Measurements from ENCODE around the gene PAK4. TPM values are rescaled to one million over a fixed set of nuclear protein-coding genes. Genes with fewer than 3 reads are reported as not detected.

The PAK4 gene
- polyA plus RNA-seq, 5 donors, result 32.3 to 71.0 (median 52.4) TPM

GRCh38 chr19:39160889-39161672, 35.5 kb downstream of the PAK4 start:
- no peak for DNase-seq

DNA sequence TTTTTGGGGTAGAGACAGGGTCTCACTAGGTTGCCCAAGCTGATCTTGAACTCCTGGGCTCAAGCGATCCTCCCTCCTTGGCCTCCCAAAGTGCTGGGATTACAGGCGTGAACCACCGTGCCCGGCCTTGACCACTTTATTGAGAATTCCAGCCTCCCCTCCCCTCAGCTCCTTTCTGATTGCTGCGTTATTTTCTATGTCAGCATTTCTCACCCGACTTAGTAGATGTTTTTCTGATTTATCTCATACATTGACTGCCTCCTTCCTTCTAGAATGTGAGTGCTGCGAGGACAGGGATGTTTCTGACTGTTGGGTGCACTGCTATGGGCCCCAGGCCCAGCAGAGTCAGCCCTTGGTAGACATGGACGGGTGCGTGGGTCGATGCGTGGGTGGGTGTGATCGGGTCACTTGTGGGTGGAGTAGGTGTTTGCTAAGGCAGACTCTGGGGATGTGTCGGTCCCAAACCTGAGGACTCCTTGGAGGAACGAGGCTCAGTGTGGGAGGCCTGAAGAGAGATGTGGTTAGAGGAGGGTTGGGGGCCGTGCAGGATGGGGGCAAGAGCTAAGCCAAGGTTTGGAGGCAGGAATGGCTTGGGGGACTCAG, 37.0 kb downstream of the PAK4 start:
- no peak for DNase-seq

DNA sequence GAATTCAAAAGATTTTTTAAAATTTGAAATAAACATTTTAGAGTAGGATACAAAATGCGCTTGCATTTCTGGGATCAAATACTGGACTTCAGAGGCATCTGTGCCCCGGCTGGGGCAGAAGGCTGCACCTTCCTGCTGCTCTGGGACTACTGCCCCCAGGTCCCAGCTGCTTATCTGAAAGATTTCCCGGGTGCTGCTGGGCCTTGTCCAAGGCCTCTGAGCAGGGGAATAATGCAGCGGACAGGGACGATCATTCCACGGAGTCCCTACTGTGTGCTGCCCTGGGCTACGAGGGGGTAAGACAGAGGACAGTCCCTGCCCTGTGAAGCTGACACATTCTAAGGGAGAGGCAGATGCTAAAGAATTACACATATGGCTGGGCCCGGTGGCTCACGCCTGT, 38.0 kb downstream of the PAK4 start:
- no peak for DNase-seq

DNA sequence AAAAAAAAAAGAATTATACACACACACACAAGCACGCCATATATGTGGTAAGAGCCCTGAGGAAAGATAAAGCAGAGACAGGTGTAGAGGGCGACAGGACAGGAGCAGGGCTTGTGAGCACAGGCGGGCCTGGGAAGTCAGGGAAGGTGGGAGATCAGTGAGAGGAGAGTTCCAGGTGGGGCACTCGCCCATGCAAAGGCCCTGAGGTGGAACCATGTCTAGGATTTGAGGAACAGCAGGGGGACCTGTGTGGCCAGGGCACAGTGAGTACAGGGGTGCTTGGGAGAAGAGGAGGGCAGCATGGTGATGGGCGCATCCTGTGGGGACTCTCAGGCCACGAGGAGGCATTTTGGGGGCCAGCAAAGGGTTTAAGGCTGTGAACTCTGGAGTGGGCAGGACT, 38.7 kb downstream of the PAK4 start:
- DNase-seq, result no peak

DNA sequence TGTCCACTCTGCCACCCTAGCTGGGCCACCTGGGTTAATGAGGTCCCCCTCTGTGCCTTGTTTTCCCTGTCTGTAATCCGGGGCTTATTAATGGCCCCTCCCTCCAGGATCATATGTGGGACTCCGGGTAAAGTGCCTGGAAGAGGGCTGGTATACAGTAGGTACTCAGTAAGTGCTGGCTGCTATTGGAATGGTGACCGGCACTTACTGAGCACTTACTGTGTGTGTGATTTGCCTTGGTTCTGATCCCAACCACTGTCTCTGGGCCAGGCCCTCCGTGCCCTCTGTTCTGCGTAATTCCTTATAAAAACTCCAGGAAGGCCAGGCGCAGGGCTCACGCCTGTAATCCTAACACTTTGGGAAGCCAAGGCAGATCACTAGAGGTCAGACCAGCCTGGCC, 40.3 kb downstream of the PAK4 start:
- DNase-seq, result no peak

GRCh38 chr19:39166571-39167391, 41.2 kb downstream of the PAK4 start:
- DNase-seq, result peak; percentile 76 to 81

DNA sequence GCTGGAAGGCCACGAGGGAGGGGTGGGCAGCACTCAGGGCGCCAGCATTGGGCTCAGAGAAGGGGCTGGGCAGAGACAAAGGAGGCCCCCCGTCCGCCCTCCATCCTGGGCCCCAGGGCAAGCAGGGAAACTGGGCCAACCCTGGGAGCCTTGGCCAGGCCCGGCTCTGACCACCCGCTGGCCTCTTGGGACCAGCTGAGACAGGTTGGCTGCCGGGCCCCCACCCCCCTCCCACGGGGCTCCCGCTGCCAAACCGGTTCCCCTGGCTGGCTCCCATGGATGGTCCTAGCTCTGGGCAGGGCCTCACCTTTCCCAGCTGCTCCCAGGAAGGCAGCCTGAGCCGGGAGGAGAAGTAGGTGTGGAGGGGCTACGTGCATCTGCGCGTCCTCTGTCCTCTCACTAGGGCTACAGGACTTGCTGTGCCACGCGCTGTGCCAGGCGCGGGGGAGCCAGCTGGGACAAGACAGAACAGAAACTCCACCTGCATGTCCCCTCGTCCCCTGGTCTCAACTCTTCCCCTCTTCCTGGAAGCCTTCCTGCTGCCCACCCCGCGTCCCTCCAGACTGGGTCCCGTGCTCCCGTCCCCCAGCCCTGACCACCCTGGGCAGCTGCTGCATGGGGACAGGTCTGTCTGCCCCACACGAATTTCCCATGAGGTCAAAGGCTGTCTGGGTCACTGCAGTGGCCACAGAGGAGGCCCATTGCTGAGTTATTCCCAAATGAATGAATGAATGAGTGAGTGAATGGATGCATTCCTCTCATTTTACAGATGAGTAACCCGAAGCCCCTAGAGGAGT, 42.1 kb downstream of the PAK4 start:
- DNase-seq, result peak; percentile 62 to 67

DNA sequence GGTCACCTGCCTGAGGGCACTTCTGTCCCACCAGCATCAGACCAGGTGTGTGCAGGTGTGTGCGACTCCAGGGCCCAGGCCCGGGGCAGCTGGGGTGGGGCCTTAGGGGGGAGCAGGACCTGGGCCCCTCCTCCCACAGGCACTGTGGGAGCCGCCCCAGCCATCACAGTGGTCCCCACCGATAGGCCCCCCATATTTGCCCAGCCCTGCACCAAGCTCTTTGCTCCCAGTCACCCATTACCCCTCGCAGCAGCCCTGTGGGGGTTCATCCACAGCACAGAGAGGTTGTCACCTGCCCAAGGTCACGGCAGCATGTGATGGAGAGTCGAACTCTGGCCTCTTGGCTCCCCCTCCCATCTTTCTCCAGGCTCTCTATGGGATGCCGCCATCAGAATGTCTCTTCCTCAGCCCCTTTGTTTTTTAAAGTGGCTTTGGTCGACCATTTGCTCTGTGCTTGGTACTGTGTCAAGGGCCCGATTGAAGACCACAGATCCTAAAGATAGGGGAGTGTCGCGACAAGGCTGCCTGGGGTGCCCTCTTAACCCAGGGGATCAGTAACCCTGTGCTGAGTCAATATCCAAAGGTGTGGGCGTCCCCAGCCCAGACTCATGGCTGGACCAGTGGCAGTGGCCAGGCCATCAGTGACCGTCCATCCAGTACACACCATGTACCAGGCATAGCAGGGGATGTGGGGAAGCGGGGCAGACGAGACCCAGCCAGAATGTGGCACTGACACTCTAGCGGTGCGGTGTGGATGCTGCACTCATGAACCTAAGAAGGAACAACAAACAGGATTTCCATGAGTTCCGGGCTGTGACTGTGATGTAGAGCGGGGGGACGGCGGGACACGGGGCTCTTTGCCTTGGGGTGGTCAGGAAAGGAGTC, 42.9 kb downstream of the PAK4 start:
- DNase-seq, result no peak

- DNase-seq, result no peak
Observed at GRCh38 chr19:39169143-39169810, 43.7 kb downstream of the PAK4 start.

DNA sequence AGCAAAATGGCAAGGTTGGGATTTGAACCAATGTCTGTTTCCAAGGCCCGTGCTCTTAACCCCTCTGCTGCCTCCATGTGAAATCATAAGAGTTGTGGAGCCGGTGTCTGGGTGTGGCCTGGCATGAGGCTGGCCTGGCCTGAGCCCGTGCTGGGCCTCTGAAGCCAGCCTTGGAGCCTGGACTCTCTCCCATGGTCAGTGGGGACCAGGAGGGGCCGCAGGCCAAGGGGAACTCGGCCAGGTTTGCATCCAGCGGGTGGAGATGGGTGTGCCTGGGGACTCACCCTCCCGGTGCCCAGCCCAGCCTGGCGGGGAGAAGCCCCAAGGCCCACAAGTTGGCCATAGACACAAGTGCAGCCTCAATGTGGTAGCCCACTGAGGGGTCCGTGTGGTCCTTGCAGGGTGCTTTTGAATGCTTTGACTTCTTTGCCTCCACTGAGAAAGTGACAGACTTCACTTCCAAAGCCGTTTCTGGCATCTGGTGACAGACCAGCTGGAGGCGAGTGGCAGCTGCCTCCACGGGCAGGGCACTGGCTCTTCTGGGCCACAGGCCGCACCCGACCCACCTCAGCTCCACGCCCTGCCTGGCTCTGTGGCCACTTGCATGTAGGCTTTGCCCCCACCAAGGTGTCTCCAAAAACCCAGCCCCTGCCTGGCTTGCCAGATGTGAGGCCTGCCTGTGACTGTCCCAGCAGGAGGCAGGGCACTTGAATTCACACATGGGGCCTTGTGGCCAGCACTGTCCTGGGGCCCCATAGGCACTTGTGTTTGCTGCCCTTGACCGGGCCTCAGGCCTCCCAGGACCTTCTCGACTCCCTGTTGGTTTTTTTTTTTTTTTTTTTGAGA, 45.0 kb downstream of the PAK4 start:
- no peak for DNase-seq

- no peak for DNase-seq
Observed at GRCh38 chr19:39171479-39172465, 46.2 kb downstream of the PAK4 start.

DNA sequence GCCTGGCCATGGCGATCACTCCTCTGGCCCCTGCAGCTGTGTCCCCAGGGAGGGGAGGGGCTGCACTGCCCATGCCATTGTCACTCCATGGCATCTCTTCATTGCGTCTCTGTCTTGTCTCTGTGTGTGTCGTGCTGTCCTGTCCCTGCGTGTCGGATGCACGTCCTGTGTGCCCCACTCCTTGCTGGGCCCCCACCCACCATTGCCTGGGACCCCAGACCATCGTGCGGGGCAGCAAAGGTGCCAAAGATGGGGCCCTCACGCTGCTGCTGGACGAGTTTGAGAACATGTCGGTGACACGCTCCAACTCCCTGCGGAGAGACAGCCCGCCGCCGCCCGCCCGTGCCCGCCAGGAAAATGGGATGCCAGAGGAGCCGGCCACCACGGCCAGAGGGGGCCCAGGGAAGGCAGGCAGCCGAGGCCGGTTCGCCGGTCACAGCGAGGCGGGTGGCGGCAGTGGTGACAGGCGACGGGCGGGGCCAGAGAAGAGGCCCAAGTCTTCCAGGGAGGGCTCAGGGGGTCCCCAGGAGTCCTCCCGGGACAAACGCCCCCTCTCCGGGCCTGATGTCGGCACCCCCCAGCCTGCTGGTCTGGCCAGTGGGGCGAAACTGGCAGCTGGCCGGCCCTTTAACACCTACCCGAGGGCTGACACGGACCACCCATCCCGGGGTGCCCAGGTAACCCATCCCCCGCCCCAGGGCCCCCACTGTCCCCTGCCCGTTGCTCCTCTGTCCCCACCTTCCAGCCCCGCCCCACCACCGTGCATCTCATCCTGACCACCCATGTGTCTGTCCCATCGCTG, 47.3 kb downstream of the PAK4 start:
- no peak for DNase-seq

- DNase-seq, result no peak
Observed at GRCh38 chr19:39173502-39173991, 48.0 kb downstream of the PAK4 start.

DNA sequence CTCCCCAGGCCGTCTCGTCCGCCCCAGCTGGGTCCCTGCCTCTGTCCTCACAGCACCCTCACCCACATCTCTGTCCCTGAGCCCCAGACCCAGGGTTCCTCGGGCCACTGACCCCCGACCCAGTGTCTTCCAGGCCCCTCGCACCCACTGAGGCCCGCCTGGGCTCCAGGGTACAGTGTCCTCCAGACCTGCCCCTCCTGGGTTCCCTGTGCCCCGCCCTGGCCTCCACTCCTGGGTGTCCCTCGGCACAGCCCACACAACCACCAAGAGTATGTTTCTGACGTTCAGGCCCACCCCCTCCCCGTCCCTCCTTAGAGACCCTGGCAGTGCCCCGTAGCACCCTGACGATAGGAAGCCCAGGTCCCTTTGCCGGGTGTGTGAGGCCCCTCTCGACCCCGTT, 48.6 kb downstream of the PAK4 start:
- DNase-seq, result no peak

GRCh38 chr19:39174558-39175544, 49.3 kb downstream of the PAK4 start:
- DNase-seq, result no peak

GRCh38 chr19:39175564-39175963, 50.0 kb downstream of the PAK4 start:
- no peak for DNase-seq
